Effector CD4-positive, alpha-beta T cell (primary cell): ENCODE data around the gene CLEC18C.
"Not testable (repeated sequence)": the region's sequence is repeated elsewhere in the genome, so short reads cannot be mapped to it uniquely, and the experiment has no call there.

ENCODE experiments used
- DNase-seq: peaks from one replicate; pipeline ENCODE4 v3.0.0-alpha.2; 2020
- total RNA-seq: gene quantifications from one replicate; lab custom pipeline; 2026; lab: John Stamatoyannopoulos, UW

Gene CLEC18C
- 0.75 reads per million for total RNA-seq

DNA sequence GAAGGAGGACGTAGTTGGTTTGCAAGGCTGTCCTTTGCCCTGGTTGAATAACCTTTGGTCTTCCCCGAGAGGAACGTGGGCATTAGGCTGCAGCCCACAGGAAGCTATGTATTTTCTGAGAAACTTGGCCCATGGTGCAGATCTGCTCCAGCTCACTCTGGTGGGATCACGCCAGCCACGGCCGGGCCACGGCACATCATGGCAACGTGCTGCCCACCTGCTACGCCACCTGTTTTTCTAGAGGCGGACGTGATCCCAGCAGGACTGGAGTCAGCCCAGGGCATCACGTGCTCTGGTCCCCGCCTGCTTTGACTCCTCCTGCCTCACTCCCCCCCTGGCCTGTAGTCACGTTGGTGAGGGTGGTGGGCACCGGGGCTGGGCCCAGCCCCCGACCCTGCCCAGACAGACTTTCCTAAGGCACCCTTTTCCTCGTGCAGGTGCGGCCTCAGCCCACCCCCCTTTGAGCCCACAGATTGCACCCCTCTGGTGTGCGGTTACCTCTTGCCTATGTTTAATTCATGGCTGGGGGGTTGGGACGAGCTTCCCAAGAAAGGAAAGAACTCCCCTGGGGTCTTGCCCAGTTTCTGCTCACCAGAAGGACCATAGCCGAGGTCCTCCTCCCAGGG, at the start of gene CLEC18C:
TSS of gene CLEC18C (plus strand) at position 576 of the 626 bp plus-strand sequence. CDS start 492 bp downstream, outside the sequence.
- DNase-seq = not testable (repeated sequence)

- DNase-seq = not testable (repeated sequence)
These were observed 49.8 kb upstream of the CLEC18C start for GRCh38 chr16:70123822-70124221.

DNA sequence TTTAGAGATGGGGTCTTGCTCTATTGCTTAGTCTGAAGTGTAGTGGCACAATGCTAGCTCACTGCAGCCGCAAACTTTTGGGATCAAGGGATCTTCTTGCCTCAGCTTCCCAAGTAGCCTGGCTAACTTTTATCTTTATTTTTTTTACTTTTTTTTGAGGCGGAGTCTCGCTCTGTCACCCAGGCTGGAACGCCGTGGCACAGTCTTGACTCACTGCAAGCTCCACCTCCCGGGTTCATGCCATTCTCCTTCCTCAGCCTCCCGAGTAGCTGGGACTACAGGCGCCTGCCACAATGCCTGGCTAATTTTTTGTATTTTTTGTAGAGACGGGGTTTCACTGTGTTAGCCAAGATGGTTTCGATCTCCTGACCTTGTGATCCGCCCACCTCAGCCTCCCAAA, 47.4 kb upstream of the CLEC18C start:
- not testable (repeated sequence) for DNase-seq

- DNase-seq = not testable (repeated sequence)
These were observed 45.9 kb upstream of the CLEC18C start for GRCh38 chr16:70127706-70128105.

- DNase-seq = not testable (repeated sequence)
These were observed 44.7 kb upstream of the CLEC18C start for GRCh38 chr16:70128844-70129243.

DNA sequence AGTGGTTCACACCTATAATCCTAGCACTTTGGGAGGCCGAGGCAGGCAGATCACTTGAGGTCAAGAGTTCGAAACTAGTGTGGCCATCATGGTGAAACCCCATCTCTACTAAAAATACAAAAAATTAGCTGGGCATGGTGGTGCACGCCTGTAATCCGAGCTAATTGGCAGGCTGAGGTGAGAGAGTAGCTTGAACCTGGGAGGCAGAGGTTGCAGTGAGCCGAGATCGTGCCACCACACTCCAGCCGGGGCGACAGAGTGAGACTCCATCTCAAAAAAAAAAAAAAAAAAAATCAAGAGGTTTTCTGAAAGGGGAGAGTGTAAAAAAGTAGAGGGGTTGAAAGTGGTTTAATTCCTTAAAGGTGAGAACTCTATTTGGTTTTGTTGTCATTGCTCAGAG, 37.8 kb upstream of the CLEC18C start:
- not testable (repeated sequence) for DNase-seq

DNA sequence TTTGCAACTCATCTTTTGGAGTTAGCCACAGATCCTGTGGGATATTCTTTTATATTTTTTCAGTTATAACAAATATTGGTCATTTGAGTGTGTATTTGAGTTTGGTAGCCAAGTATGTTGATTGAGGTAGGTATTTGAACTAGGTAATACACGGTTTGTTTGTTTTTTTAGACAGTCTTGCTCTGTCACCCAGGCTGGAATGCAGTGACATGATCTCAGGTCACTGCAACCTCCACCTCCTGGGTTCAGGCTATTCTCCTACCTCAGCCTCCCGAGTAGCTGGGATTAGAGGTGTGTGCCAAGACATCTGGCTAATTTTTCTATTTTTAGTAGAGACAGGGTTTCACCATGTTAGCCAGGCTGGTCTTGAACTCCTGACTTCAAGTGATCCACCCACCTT, 37.0 kb upstream of the CLEC18C start:
- not testable (repeated sequence) for DNase-seq

DNA sequence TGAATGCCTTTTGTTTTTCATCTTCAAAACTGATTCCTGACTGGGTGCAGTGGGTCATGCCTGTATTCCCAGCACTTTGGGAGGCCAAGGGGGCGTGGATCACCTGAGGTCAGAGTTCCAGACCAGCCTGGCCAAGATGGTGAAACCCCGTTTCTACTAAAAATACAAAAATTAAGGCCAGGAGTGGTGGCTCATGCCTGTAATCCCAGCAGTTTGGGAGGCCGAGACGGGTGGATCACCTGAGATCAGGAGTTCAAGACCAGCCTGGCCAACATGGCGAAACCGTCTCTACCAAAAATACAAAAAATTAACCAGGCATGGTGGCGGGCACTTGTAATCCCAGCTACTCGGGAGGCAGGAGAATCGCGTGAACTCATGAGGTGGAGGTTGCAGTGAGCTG, 30.8 kb upstream of the CLEC18C start:
- not testable (repeated sequence) for DNase-seq

- not testable (repeated sequence) for DNase-seq
These were observed 30.2 kb upstream of the CLEC18C start for GRCh38 chr16:70143231-70143895.

GRCh38 chr16:70147853-70148252, 25.7 kb upstream of the CLEC18C start:
- DNase-seq = not testable (repeated sequence)

GRCh38 chr16:70148453-70148852, 25.1 kb upstream of the CLEC18C start:
- not testable (repeated sequence) for DNase-seq

DNA sequence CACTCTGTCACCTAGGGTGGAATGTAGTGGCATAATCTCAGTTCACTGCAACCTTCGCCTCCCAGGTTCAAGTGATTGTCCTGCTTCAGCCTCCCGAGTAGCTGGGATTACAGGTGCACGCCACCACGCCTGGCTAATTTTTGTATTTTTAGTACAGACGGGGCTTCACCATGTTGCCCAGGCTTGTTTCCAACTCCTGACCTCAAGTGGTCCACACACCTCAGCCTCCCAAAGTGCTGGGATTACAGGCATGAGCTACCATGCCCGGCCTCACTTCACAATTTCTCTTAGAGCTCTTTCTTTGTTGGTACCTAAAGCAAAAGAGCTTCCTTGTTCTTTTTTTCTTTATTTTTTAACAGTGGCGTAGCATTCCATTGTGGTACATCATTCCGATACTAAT, 24.3 kb upstream of the CLEC18C start:
- not testable (repeated sequence) for DNase-seq

DNA sequence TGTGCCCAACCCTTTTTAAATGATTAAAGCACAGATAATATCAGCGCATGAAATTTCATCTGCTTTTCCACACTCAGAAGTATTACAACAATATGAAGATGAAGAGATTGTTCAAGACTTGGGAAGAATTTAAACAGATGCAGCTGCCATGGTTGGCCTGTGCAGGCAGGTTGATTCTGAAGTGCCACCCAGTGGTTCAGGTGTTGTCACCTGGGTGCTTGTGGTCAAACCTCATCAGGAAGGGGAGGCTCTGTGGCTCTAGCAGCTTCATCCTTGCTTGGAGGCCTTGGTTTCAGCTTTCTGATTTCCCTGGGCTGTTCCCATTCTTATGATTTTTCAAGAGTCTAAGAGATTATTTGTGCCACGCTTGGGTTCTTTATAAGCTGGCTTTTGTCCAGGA, 22.2 kb upstream of the CLEC18C start:
- no peak for DNase-seq

DNA sequence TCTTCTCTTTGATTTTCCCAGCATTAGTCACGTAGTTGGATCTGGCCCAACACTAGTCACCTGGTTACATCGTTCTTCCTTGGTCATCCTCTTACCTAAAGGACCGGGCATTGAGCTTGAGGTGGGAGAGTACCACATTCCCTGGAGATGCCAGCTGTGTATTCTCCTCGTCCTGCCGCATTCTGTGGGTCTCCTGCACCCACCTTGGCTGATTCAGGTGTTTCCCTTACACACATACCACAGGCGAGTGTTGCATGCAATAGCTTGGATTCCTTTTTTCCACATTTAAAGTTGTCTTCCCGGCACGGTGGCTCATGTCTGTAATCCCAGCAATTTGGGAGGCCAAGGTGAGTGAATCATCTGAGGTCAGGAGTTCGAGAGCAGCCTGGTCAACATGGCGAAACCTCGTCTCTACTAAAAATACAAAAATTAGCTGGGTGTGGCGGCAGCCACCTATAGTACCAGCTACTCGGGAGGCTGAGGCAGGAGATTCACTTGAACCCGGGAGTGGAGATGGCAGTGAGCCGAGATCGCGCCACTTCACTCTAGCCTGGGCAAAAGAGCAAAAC, 21.6 kb upstream of the CLEC18C start:
- no peak for DNase-seq

DNA sequence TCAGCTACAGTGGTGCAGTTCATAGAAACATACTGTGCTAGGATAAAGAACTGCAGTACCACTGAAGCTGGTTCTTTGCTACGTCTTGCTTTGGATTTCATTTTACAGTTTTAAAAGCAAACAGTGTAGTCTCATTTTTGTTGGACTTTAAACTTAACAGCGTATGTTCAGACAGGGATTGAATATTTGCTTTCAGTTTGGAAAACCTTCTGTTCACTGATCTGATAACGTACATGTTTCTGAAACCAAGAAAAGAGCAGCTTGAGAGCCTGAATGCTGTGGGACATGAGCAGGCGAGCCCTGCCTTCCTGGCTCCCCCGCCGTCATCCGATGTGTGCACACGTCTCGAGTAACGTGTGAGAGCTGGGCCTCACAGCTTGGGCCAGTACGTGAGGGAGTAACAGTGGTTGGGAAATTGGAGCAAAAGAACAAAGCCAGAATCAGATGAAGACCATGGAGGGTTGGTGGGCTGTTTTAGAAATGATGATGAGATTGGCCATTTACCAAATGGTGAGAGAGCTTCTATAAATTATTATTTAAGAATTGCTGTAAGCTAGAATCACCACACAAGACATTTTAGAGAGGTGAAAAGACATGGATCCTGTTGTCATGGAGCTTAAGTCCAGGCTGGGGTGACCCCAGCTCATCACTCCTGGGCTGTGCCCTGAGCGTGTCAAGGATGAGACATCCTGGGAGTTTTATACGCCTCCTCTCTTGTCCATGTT, 20.8 kb upstream of the CLEC18C start:
- DNase-seq = no peak

DNA sequence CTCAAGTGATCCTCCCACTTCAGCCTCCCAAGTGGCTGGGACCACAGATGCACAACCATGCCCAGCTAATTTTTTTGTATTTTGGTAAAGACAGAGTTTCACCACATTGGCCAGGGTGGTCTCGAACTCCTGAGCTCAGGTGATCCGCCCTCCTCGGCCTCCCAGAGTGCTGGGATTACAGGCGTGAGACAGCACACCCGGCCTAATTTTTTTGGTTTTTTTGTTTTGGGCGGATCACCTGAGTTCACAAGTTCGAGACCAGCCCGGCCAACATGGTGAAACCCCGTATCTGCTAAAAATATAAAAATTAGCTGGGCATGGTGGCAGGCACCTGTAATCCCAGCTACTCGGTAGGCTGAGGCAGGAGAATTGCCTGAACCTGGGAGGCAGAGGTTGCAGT, 18.9 kb upstream of the CLEC18C start:
- not testable (repeated sequence) for DNase-seq

- DNase-seq = no peak
These were observed 17.2 kb upstream of the CLEC18C start for GRCh38 chr16:70156207-70156978.

GRCh38 chr16:70157105-70157476, 16.5 kb upstream of the CLEC18C start:
- DNase-seq = no peak

DNA sequence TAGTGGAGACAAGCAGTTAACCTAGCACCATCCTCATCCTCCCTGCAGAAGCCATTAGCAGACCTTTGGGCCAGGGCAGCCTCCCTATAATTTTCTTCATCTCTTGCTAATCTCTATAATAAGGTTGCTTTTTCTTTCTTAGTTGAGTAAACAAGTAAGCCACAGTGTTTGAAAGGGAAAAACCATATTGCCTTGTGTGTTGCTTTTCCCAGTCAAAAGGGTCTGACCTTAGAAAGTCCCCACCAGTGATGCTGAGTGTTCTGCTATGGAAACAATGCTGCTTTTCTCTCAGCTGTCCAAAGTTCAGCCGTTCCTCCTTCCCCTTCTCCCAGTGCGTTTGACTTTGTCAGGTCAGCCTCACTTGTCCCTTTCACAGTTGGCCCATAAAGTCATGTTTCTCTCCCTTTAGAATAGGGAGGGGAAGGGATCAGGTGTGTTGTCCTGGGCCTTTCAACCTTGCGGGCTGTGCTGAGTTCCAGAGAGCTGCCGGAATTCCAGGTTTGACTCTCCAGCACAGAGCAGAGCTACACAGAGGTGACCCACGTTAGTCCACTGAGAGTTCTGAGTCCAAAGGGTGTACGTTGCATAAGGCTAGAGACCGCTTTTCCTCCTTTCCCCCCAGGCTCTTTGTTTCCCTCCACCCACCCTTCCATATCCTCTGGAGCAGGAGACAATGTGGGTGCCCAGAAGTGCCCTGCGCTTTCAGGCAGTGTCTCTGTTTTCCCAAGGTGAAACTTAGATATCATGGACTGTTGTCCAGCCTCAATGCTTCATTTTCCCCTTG, 15.9 kb upstream of the CLEC18C start:
- no peak for DNase-seq

DNA sequence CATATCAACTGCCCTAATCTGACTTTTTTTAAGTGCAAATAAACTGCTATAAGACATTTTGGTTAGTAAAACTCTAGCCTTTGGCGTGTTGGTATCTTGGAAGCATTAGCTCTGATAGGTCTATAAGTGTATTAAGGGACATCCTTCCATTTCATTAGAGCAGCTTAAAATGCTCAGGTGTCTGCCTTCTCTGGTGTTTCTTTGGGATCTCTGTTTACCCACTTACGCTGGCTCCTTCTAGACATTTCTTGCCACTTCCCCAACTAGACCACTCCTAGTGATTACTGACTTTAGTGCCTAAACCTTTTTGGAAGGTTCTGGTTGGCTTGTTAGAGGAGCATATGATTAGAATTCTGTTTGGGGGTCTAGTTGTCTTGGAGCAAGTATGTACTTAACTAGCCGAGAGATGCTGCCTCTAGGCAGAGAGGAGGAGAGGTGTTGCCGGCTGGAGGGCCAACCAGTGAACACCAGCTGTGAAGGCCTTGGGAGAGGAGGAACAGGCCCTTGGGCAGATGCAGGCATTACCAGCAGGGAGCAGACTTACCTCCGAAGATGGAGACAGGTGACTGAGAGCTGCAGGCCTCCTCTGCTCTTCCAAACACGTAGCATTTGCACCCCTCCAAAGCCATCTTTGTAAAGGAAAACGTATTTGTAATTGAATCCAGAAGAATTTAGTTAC, 15.2 kb upstream of the CLEC18C start:
- DNase-seq = no peak
